Measurements from ENCODE around the gene SGO1. TPM values are rescaled to one million over a fixed set of nuclear protein-coding genes. Genes with fewer than 3 reads are reported as not detected.
"Not testable (repeated sequence)": the region's sequence is repeated elsewhere in the genome, so short reads cannot be mapped to it uniquely, and the experiment has no call there.

SGO1 gene
- 4.5 TPM for polyA plus RNA-seq (ENCODE audit: insufficient read length)

DNA sequence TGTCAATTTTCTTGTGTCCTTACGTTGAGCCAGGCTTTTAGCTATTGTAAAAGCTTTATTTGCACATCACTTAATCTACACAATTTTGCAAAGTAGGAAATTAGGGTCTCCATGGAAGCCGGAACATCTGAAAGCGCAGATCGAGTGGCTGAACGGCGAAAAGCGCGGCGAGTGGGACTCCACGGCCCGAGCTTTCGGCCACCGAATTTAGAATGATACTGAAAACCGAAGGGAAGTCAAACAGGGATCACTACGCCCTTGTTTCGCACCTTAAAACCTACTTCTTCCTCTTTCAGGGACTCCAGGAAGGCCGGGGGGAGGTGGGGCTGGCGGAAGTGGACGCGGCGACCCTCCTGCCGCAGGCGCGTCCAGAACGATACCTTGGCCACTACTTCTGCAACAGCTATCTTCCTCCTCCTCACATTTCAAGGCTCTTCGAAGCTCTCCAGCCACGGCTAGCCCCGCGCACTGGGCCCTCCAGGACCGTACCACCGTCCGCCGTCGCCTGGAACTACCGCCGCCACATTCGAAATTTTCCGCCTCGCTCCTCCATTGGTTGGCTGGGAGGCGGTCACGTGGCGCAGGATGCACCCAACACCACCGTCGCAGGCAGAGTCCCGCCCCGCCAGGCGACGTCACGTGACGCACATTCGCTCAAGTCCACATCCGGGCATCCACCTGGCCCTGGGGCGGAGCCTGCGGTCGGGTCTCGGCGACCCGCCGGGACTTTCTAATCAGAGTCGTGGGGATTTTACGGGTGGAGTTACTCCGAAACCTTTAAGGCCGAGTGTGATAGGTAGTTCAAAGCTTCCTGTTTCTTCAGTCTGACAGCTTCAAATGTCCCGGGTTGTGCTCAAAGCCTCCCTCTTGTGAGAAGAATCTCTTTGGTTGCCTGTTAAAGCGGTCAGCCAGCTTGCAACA is at the start of gene SGO1:
SGO1 (minus strand) TSS at position 528 of the 921 bp plus-strand sequence. CDS start 2,179 bp downstream, outside the sequence.
- DNase-seq (ENCODE audit: low read depth) = peak; percentile 95

DNA sequence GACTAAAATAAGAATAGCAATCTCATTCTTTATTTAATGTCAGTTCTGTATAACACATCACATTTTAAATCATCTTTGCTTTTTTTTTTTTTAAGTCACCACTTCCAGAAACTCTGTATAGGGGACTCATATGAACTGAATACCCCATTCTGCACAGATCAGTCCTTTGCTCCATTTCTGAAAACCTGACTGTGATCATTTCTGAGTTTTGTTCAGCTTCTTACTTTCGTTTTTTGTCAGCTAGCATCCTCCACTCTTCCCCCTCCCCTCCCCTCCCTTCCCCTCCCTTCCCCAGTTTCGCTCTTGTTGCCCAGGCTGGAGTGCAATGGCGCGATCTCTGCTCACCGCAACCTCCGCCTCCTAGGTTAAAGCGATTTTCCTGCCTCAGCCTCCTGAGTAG is 49.8 kb upstream of the SGO1 start:
- DNase-seq (ENCODE audit: low read depth) = no peak

DNA sequence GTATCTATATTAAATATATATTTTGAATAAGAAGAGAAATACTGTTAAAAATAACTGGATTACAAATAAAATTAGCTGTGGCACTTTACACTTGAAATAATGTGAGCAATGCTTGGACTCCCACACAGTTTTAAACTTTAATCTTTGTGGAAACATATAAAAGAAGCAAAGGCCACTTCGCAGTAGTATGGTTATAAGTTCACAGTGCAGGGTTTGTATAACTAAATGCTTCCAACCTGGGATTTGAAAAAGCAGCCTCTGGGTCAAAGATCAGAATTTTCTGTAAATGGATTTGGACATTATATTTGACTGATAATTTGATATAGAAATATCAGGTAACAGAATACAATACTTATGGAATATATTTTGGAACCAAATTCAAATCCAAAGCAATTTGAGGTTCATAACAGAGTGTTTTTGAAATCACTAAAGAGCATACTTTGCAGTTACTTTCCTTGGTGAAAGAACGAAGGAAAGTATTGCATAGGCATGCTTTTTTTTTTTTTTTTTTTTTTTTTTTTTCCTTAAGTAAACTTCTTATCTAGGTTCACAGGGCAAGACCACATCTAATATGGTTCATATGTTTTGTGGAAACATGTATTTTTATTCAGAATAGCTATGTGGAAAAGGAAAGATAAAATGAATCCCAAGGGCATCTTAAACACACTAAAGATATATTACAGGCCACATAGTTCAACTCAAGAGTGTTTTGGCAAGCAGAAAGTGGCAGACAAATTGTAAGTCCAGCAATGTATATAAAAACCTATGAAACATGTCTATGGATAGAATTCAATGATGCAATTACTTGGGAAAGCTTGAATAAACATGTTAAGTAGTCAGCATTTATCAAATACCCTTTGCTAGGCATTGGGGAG is 47.1 kb upstream of the SGO1 start:
- no peak for DNase-seq (ENCODE audit: low read depth)

DNA sequence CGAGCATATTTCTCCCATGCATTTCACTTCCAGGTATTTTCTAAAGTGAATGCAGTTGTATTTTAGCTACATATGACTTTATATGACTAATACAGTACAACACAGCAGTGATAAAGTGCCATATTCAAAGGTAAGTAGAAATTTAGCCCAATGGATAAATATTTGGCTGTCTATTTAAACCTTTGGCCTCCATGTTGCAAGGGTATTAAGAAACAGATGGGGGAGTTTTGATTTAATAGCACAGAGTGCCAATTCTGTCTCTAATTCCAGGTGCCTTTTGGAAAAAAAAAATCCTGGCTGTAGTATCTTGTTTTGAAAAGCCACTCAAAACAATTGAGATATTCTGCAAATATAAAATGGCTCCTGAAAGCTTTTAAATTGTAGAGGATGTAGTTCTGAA is 44.9 kb upstream of the SGO1 start:
- no peak for DNase-seq (ENCODE audit: low read depth)

DNA sequence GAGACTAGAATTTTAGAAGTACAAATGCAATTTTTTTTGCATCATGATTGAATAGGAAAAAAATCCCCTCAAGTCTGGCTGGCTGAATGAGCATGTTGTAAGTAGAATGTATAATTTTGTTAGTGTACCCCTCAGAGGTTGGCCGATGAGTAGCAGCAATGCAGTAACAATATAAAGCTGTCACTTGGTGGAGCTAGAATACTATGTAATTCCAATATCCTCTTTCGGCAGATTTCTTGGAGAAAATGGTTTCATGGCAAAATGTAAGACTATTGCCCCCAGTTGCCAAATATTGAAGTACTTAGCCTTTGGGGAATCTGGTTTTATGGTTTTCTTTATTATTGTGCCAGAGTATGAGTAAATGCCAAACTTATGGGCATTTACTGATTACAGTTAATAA is 39.8 kb upstream of the SGO1 start:
- DNase-seq (ENCODE audit: low read depth) = peak; percentile 43

DNA sequence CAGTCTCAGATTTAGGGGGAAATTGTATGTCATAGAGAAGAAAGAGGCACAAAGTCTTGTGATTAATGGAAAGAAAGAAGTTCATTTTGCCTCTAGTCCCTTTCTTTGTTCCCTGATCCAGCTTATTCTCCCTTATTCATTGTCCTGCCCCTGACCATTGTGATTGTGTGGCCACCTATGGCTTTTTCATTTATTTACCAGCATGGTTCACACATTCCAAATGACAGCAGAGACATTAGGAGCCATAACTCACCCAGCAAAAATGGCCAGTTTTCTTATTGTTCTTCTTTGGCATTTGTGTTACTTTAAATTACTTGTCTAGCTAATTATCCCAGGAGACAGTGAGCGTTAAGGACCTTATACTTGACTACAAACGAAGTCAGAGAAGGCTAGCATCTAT is 36.3 kb upstream of the SGO1 start:
- DNase-seq (ENCODE audit: low read depth) = no peak

DNA sequence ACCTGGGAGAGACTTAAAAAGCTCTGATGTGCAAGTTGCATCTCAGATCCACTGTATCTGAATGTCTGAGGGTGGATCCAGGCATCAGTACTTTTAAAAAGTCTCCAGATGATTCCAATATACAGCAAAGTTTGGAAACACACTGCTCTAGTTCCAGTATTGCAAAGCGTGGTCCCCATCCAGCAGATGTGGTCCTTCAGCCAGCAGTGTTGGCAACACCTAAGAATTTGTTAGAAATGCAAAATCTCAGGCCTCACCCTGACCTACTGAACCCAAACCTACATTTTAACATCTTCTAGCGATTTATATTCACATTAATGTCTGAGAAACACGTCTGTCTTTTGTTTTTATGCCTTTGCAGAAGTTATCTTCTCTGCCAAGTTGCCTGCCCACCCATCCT is 32.2 kb upstream of the SGO1 start:
- DNase-seq (ENCODE audit: low read depth) = no peak

DNA sequence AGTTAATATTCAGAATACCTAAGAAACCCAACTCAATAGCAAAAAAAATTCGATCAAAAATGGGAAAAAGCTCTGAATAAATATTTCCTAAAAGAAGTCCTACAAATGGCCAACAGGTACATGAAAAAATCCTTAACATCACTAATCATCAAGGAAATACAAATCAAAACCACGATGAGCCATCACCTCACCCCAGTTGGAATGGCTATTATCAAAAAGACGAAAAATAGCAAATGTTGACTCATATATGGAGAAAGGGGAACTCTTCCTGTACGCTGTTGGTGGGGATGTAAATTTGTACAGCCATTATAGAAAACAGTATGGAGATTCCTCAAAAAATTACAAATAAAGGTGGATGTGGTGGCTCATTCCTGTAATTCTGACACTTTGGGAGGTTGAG is 29.6 kb upstream of the SGO1 start:
- DNase-seq (ENCODE audit: low read depth) = no peak

DNA sequence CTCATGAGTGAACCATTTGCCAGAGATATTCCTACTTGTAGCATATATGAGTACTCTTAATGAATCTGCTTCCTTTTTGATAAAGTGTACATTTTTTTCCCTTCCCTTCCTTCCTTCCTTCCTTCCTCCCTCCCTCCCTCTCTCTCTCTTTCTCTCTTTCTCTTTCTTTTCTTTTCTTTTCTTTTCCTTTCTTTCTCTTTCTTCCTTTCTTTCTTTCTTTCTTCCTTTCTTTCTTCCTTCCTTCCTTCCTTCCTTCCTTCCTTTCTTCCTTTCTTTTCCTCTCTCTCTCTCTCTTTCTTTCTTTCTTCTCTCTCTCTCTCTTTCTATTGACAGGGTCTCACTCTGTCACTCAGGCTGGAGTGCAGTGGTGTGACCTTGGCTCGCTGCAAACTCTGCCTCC is 27.5 kb upstream of the SGO1 start:
- DNase-seq (ENCODE audit: low read depth) = not testable (repeated sequence)

DNA sequence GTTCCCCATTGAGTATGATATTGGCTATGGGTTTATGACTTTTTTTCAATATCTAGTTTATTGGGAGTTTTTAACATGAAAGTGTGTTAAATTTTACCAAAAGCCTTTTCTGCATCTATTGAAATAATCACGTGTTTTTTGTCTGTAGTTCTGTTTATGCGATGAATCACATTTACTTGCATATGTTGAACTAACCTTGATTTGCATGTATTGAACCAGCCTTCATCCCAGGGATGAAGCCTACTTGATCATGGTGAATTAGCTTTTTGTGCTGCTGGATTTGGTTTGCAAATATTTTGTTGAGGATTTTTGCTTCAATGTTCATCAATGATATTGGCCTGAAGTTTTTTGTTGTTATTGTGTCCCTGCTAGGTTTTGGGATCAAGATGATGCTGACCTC is 21.9 kb upstream of the SGO1 start:
- DNase-seq (ENCODE audit: low read depth) = not testable (repeated sequence)

DNA sequence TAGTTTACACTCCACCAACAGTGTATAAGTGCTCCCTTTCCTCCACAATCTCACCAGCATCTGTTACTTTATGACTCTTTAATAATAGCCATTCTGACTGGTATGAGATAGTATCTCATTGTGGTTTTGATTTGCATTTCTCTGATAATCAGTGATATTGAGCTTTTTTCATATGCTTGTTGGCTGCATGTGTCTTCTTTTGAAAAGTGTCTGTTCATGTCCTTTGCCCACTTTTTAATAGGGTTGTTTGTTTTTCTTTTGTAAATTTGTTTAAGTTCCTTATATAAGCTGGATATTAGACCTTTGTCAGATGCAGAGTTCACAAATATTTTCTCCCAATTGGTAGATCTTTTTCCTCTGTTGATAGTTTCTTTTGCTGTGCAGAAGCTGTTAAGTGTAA is 19.9 kb upstream of the SGO1 start:
- not testable (repeated sequence) for DNase-seq (ENCODE audit: low read depth)

DNA sequence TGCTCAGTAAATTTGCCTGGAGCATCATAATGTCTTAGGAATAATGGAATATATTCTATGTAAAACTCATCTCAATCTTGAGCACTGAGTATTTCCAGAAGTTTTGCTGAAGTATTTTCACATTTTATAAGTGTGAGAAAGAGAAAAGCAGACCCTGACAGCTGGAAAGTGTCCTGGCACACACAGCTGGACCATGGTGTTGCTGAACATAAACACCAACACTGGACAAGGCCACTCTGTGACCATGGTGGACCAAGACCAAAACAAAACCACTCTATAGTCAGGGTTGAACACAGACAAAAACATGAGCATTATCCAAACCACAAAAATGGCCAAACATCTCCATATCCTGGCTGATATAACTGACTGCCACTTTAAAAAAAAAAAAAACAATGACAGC is 15.1 kb upstream of the SGO1 start:
- no peak for DNase-seq (ENCODE audit: low read depth)

DNA sequence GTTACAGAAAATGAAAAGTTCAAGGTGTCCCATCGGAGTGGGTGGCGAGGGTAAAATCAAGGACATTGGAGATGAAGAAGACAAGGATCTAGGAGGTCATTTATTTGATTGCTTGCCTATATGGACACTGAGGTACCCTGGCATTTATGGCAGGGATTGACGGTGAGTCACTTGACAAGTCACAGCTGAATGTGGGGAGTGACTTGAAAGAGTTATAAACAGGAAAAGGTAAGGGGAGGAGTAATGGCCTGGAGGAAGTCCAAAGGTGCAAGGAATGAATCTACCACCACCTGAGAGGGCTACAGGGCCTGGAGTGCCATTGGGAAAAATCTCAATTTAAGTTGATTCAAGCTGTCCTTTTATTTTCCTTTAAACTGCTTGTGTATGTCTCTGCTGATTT is 11.8 kb upstream of the SGO1 start:
- no peak for DNase-seq (ENCODE audit: low read depth)

DNA sequence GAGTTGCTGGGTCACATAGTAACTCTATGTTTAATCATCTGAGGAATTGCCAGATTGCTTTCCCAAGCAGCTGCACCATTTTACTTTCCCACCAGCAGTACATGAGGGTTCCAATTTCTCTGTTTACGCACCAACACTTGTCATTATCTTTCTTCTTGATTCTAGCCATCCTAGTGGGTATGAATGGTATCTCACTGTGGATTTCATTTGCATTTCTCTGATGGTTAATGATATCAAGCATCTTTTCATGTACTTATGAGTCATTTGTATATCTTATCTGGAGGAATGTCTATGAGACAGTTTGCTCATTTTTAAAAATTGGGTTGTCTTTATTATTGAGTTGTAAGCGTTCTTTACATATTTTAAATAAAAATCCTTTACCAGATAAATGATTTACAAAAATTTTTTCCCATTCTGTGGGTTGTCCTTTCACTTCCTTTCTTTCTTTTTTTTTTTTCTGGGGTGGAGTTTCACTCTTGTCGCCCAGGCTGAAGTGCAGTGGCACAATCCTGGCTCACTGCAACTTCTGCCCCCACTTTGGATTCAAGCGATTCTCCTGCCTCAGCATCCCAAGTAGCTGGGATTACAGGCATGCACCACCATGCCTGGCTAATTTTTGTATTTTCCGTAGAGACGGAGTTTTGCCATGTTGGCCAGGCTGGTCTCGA is 8.9 kb upstream of the SGO1 start:
- no peak for DNase-seq (ENCODE audit: low read depth)

DNA sequence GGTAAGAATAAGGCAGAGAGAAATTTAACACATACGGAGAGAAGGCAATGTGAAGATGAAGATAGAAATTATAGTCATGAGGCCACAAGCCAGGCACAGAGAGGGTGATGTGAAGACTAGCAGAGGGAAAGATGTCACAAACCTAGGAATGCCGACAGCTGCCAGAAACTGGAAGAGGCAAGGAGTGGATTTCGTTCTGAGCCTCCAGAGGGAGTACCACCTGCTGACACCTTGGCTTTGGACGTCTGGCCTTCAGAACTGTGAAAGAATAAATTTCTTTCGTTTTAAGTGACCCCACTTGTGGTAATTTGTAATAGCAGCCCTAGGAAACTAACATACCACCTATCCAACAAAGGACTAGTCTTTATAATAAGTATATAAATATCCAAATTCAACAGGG is 5.0 kb upstream of the SGO1 start:
- DNase-seq (ENCODE audit: low read depth) = no peak

DNA sequence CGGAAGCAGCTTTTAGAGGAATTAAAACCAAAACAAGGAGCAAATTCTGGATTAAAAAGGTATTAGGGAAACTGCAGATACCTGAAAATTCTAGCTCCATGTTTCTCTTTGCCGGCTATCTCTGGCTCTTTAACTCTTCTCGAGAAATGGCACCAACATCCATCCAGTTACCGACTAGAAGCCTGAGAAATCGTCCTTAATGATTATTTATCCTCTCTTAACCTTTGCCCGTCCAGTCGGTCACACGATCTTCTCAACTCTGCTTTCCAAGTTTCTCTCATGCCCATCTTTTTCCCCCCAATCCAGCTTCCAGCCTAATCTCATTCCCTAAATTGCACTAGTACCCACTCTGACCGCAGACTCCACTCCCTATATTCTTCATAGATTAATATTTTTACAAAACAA is 596 bp upstream of the SGO1 start:
- peak; percentile 16 for DNase-seq (ENCODE audit: low read depth)

DNA sequence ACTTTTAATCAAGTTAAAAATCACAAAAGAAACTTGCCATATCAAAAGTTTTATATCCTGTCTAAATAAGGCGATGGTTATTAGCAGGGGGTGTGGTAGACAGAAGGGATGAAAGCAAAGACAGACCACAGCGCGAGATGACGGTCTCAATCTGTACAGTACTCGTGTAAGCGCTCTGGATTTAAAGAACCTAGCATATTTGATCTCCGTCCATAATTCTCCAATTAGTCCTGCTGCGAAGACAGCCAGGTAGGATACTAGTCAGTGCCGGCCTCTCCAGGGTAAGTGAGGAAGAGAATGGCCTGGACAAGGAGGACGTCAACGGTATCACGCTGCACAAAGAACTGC is 701 bp downstream of the SGO1 start:
- no peak for DNase-seq (ENCODE audit: low read depth)

DNA sequence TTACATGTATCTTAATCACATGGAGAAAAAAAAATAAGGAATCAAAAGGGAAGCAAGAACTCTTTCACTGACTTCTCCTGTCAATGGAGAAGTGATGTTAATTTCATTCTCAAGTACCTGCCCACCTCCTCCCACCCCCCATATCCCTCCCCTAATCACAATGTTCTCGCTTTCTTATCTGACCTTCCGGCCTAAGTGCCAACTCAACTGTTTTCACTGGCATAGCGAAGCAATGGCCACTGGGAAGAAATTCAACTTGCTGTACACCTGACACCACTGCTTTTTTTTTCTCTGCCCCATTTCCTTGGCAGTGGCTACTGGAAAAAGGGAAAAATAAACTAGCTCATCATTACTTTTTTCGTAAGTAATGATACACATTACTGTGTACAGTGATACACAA is 3.8 kb downstream of the SGO1 start:
- DNase-seq (ENCODE audit: low read depth) = no peak

DNA sequence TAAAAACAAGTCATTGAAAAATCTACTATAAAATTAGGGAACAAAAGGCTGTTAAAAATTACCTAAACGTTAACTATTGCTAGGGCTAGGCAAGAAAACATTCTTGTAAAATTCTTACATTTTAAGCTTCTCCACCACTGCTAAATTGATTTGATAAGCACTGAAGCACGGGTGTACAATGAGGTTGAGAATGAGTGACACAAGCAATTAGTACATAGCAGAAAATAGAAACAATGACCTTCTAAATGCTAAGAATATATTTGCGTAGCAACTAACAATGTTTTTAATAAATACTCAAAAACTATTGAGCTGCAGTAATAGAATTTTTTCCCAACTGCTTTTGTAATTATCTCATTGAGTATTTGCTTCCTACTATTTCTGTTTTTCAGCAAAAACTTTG is 4.7 kb downstream of the SGO1 start:
- DNase-seq (ENCODE audit: low read depth) = no peak

DNA sequence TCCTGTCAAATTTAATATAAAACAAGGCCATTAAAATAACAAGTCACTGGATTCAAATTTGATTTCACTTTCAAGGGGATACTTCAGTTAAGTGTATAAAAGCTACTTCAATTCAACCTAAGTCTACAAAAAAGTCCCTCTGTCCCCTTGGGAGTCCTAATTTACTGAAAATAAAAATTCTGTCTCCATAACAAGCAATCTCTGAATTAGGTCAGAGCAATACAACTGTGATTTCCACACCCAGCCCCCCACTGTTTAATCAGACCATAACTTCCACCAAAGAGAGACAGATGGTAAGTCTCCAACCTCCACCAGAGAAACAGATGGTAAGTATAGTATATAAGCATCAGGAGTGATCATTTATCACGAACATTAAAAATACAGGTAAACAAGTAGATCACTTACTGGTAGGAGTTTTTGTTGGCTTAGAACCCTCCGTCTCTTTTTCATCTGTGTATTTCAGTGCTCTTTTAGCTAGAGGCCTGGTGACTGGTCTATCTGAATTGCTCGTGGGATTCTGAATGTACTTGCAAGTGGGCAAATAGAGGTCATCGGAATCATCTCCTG is 12.1 kb downstream of the SGO1 start:
- no peak for DNase-seq (ENCODE audit: low read depth)

DNA sequence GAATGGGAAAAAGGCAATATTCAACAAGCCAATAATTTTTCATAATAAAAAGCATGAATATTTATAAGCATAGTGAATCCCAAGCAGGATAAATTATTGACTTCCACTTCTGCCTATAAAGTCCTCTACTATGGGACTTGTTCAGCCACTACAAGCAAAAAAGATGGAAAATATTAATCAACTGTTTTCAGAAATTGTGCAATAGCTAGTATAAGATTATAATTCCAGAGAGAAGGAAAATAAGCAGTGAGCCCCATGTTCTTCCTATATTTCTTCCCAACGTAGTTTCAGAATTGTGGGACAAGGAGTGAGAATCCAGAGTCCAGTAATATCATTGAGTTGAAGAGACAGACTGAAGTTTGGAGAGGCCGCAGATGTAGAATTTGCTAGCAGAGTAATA is 24.3 kb downstream of the SGO1 start:
- DNase-seq (ENCODE audit: low read depth) = no peak

DNA sequence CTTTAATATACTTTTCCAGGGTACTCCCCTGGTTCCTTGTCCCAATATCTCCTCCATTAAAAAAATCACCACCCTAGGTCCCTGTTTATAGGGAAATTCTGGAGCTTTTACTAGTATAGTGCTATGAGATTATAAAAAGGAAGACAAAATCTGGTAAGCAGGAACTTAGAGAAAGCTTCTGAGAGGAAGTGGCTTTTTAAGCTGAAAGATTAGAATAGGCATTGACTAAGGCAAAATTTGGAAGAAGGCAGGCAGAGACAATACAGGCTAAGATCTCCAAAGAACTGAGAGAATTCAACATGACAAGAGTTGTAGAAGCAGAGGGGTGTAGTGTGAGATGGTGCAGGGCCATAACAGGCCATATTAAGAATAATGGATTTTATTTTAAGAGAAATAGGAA is 25.8 kb downstream of the SGO1 start:
- no peak for DNase-seq (ENCODE audit: low read depth)

Measured in forelimb muscle (tissue), 1 donor.